OCI-M1 (cell line): ENCODE measurements around the gene SEMA4D.
A peak's percentile ranks its signal among the peaks of the same experiment; 100 is the strongest.
"Not testable (repeated sequence)": the region's sequence is repeated elsewhere in the genome, so short reads cannot be mapped to it uniquely, and the experiment has no call there.

Source experiments
- DNase-seq: peaks from one replicate; lab custom pipeline; 2025; lab: John Stamatoyannopoulos, UW

Gene SEMA4D

GRCh38 chr9:89352451-89352850 lies 145.5 kb downstream of the SEMA4D start:
- no peak for DNase-seq

- DNase-seq = no peak
Observed at GRCh38 chr9:89351584-89352300, 146.2 kb downstream of the SEMA4D start.

GRCh38 chr9:89350988-89351557 lies 146.8 kb downstream of the SEMA4D start:
- no peak for DNase-seq

GRCh38 chr9:89349607-89350006 lies 148.3 kb downstream of the SEMA4D start:
- DNase-seq = no peak

DNA sequence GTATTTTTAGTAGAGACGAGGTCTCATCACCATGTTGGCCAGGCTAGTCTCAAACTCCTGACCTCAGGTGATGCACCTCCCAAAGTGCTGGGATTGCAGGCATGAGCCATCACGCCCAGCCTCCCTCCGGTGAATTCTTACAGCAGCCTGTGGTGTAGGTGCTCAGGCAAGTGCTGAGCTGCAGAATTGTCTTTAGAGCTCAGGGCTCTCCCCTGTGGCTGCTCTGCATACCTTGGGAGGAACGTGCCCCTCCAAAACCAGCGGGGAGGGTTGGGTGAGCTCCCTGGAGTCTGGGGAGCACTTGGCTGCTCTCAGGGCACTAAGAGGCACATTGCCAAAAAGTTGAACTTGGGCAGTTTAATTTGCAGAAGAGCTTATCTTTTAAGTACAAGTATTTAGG lies 150.3 kb downstream of the SEMA4D start:
- no peak for DNase-seq

DNA sequence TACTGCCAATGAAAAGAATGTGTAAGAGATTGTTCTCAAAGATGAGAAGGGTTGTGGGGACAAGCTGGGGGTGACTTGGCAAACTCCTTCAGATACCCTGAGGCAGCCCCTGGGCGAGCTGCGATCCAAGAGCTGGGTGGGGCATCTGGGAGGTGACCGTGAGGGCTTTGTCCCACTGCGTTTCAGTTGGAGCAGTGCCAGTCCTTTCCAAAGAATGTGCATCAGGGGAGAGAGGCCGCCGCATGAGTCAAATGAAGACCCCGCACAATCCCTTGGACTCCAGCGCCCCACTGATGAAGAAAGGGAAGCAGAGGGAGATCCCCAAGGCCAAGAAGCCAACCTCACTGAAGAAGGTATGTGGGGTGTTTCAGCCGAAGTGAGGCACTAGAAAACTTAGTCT lies 151.2 kb downstream of the SEMA4D start:
- no peak for DNase-seq

DNA sequence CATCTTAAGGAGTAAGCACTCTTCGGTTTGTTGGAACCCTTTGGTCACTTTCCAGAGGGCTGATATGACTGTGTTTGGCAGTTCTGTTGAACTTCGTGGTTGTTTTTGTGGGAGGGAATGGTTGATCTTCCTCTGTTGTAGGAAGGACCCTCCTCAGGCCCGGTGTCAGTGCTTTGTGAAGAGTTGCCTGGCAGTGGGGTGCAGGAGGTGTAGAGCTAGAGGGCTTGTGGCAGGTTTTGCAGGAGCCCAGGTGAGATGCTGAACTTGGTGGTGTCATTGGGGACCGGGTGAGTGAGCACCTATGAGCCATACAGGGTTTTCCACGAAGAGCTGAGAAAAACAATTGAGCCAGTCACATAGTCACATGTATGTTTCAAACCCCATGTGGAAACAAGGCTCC lies 152.4 kb downstream of the SEMA4D start:
- DNase-seq = no peak

GRCh38 chr9:89343812-89344211 lies 154.1 kb downstream of the SEMA4D start:
- DNase-seq = not testable (repeated sequence)

DNA sequence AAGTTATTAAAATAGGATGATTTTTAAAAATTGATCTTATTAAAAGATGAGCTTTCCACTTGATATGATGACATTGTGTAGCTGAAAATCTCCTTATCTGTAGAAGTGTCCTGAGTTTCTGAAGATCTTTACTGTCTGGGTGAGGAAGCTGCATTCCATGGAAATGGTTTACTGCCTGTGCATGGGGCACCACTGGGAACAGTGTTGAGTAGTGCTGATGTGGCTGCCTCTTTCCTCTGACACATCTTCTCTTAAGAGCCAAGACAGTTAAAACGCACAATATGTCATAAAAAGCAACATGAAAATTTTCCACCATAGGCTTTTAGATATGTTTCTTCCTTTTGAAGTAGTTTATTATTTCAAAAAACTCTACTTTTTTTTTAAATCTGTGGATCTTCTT lies 155.0 kb downstream of the SEMA4D start:
- DNase-seq = no peak

GRCh38 chr9:89342213-89342612 lies 155.7 kb downstream of the SEMA4D start:
- DNase-seq = peak; percentile 22

GRCh38 chr9:89340332-89340731 lies 157.6 kb downstream of the SEMA4D start:
- DNase-seq = no peak

- DNase-seq = no peak
Observed at GRCh38 chr9:89339807-89340206, 158.1 kb downstream of the SEMA4D start.

- no peak for DNase-seq
Observed at GRCh38 chr9:89330513-89330912, 167.4 kb downstream of the SEMA4D start.

DNA sequence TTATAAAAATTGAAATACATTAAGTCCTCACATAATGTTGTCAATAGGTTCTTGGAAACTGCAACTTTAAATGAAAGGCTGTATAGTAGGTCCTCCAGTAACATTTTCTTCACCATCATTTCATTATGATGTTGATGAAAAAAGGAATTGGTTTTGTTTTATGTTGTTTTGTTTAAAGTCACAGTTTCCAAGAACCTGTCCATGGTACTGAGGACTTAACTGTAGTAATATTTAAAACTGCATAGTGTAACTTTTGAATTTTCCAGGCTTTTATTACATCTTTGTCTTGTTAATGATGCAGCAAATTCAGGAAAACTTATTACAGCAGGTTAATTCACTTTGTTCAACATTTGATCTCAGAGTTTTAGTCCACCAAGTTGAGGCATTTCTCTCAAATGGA lies 168.0 kb downstream of the SEMA4D start:
- no peak for DNase-seq

DNA sequence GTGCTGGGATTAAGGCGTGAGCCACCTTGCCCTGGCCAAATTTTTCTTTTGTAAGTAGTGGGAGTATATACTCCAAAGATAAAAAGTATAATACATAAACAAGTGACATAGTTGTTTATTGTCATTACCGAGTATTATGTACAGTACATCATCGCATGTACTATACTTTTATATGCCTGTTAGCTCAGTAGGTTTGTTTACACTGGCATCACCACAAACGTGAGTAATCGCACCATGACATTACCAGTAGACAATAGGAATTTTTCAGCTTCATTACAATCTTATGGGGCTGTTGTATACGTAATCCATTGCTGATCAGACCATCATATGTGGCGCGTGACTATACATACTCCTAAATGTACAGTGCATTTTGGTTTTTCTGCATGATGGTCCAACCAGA lies 169.8 kb downstream of the SEMA4D start:
- no peak for DNase-seq

DNA sequence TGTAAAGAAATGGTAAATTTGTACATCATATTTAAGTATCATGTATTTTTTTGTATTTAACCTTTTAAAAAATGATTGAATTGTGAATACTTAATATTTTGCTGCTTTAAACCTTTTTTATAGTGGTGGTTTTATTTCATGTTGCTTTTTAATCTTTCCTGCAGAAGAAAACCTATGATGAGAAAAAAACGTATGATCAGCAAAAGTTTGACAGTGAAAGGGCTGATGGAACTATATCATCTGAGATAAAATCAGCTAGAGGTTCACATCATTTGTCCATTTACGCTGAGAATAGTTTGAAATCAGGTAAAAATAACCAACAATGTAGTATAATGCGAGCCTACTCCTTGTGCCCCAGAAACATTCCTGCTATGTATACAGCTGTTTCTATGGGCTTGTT lies 172.2 kb downstream of the SEMA4D start:
- no peak for DNase-seq

DNA sequence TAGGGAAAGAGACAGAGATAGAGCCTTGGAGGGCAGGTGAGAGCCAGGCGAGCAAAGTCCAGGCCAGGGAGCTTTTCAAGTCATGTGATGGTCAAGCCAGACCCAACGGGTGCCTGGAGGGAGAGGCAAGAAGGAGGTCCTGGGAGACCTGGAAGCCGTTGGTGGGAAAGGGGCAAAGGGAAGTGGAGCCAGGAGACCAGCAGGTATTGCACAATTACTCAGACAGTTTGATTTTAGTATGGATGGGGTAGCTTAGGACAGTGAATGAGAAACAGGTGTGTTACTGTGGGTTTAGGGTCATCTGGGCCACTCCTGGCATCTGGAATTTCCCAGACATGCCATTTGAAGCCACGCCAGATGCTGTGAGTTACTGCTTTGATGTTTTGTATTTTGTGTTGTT lies 174.5 kb downstream of the SEMA4D start:
- no peak for DNase-seq

DNA sequence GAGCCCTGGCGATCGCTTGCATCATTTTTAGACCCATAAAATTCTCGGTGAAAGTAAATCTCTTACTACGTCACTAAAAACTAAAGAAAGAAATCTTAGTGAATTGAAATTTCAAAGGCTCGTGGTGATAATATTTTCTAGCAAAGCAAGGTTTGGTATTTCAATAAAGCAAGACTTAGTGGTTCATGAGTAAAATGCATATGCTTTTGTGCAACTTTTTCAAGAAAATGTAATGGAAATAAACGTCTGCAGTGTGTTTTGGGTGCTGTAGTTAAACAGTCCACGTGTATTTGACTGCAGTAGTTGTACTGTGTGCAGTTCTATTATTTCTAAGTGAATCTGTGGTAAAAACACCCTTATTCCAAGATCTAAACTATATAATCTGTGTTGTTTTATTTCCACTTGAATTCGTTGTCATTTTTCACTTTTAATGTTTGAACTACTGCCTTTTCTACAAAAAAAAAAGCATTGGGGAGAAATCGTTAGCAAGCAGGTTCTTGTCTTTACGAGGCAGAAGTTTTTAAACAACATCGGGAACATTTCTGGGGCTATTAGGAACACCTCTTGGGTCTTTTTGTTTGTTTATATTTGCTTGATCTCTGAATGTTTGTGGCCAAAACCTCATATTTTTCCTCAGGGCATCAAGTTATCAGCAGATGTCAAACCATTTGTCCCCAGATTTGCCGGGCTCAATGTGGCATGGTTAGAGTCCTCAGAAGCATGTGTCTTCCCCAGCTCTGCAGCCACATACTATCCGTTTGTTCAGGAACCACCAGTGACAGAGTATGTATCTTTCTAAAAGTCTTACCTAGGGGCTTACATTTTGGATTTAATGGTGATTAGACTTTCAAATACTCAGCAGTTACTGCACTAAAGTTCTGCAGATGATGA lies 178.7 kb downstream of the SEMA4D start:
- peak; percentile 56 for DNase-seq

GRCh38 chr9:89318123-89319014 lies 179.5 kb downstream of the SEMA4D start, which contains the start of gene SECISBP2:
Gene SECISBP2 (plus strand): TSS chr9:89318500. CDS start chr9:89318577, 77 bp downstream.
- peak; percentile 98 for DNase-seq

- peak; percentile 46 for DNase-seq
Observed at GRCh38 chr9:89317282-89317681, 180.6 kb downstream of the SEMA4D start.

DNA sequence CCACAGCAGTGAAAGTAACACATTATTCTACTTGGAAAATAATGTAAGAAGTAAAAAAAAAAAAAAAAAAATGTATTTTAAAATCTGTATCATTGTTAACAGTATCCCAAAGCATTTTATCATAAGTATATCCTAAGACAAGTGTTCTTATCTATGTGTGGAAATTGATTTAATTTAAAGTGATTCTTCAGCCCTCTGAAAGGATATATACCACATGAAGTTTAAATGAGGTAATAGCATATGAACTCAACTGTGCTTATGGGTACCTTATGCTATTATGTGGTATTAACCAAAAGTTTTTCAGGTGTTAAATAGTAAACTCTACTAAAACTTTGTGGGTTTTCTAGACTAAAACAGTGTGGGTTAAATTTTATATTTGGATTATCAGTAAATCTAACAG lies 182.4 kb downstream of the SEMA4D start:
- DNase-seq = no peak

DNA sequence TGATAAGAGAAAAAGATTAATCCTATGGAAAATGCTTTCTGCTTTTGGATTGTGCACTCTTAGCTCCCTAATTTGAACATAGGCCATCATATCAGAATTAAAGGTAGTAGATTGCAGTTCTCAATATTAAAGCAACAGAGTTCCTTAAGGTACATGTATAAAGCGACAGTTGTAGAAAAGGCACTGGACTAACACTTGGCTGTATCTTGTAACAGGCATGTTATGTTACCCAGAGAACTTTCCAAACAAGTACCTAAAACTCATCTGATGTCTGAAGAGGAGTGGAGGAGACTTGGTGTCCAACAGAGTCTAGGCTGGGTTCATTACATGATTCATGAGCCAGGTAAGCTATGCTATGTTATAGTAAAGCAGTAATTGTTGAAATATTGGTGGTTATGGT lies 183.0 kb downstream of the SEMA4D start:
- DNase-seq = no peak
